C1 segment of cervical spinal cord (tissue), 14 donors: ENCODE data around the gene PHB1.

Experiments
- DNase-seq, 14 donors: peaks; one replicate each; lab custom pipeline; 2025; lab: John Stamatoyannopoulos, UW

Gene PHB1

GRCh38 chr17:49356320-49356719 lies 58.4 kb downstream of the PHB1 start:
- no peak for DNase-seq
